G401 (cell line): ENCODE results near the gene TGM5. TPM values are rescaled to one million over a fixed set of nuclear protein-coding genes. Genes with fewer than 3 reads are reported as not detected.

Experiments used
- DNase-seq: peaks from one replicate; pipeline ENCODE4 v3.0.0-alpha.2; 2015; ENCODE audit warnings: low spot score
- in situ Hi-C: cut with HindIII; loops from 2 replicates; pipeline ENCODE4 v1.10.0; 2016; ENCODE audit warnings: low sequenced_read_pairs, mixed read lengths
- total RNA-seq: library from RNA; depleted of rRNA; stranded (reverse); fragments of >200 nt; shearing (Covaris generic); gene quantifications from 2 replicates; pipeline ENCODE4 v1.2.3, GENCODE V29; 2014

The TGM5 gene
- total RNA-seq, 1 experiment from 2014 or later, result not detected

GRCh38 chr15:43221422-43221821 lies 45.3 kb downstream of the TGM5 start:
- no peak for DNase-seq
- in situ Hi-C loops, result no loop called here

GRCh38 chr15:43220991-43221403 lies 45.7 kb downstream of the TGM5 start, which contains the start of gene EPB42:
Gene EPB42, minus strand, starts transcription at chr15:43221018. Its CDS starts 193 bp downstream, at chr15:43220825.
- in situ Hi-C loops, result no loop called here
- no peak for DNase-seq

GRCh38 chr15:43219929-43220928 lies 46.5 kb downstream of the TGM5 start:
- in situ Hi-C loops, result no loop called here
- no peak for DNase-seq

- no peak for DNase-seq
- in situ Hi-C loops, result no loop called here
Measured at GRCh38 chr15:43218908-43219706, 47.6 kb downstream of the TGM5 start.

GRCh38 chr15:43215961-43216360 lies 50.8 kb downstream of the TGM5 start:
- in situ Hi-C loops, result no loop called here
- no peak for DNase-seq

GRCh38 chr15:43214592-43215295 lies 52.0 kb downstream of the TGM5 start:
- in situ Hi-C loops, result no loop called here
- no peak for DNase-seq

GRCh38 chr15:43214169-43214568 lies 52.6 kb downstream of the TGM5 start:
- DNase-seq, result no peak
- in situ Hi-C loops, result no loop called here

GRCh38 chr15:43213466-43213865 lies 53.3 kb downstream of the TGM5 start:
- in situ Hi-C loops, result no loop called here
- DNase-seq, result no peak

GRCh38 chr15:43212951-43213350 lies 53.8 kb downstream of the TGM5 start:
- in situ Hi-C loops, result no loop called here
- no peak for DNase-seq

- in situ Hi-C loops, result no loop called here
- DNase-seq, result no peak
Measured at GRCh38 chr15:43212299-43212698, 54.4 kb downstream of the TGM5 start.

GRCh38 chr15:43211224-43211735 lies 55.4 kb downstream of the TGM5 start:
- no peak for DNase-seq
- in situ Hi-C loops, result no loop called here

- no peak for DNase-seq
- in situ Hi-C loops, result no loop called here
Measured at GRCh38 chr15:43210807-43211206, 55.9 kb downstream of the TGM5 start.

- in situ Hi-C loops, result no loop called here
- DNase-seq, result no peak
Measured at GRCh38 chr15:43210172-43210745, 56.5 kb downstream of the TGM5 start.

- DNase-seq, result no peak
- in situ Hi-C loops, result no loop called here
Measured at GRCh38 chr15:43209059-43209824, 57.5 kb downstream of the TGM5 start.

GRCh38 chr15:43208052-43209002 lies 58.4 kb downstream of the TGM5 start:
- DNase-seq, result no peak
- in situ Hi-C loops, result no loop called here

GRCh38 chr15:43207024-43207423 lies 59.7 kb downstream of the TGM5 start:
- DNase-seq, result no peak
- in situ Hi-C loops, result no loop called here

GRCh38 chr15:43206054-43206453 lies 60.7 kb downstream of the TGM5 start:
- DNase-seq, result no peak
- in situ Hi-C loops, result no loop called here
